ENCODE measurements around the gene KAZN.

GRCh38 chr1:15107911-15108310 lies 509.4 kb downstream of the KAZN start:
- no peak for TF ChIP-seq CTCF (conservative IDR thresholded peaks at IDR 0.05 in 1 of 2, IDR thresholded peaks at IDR 0.05 in 1 of 2; ENCODE audit: low read depth in 1 of 2, low read length in 2 of 2)
- TF ChIP-seq EZH2 (IDR thresholded peaks at IDR 0.05; ENCODE audit: low read length, missing control alignments), result no peak

Measured in fibroblast of lung (primary cell).